GM18519 (cell line): ENCODE data around the gene ATP9B.
"Not testable (repeated sequence)": the region's sequence is repeated elsewhere in the genome, so short reads cannot be mapped to it uniquely, and the experiment has no call there.

Experiments used
- ATAC-seq: cut with Tn5 transposase; IDR thresholded peaks from one replicate; pipeline ENCODE4 v1.9.1; 2021; ENCODE audit warnings: mild to moderate bottlenecking, moderate library complexity; ENCODE audit not compliant: unreplicated experiment, low FRiP score

Gene ATP9B

GRCh38 chr18:79223431-79223830, 154.2 kb downstream of the ATP9B start:
- no peak for ATAC-seq

- no peak for ATAC-seq
These were observed 155.2 kb downstream of the ATP9B start for GRCh38 chr18:79224381-79224780.

GRCh38 chr18:79227621-79228020, 158.4 kb downstream of the ATP9B start:
- ATAC-seq: no peak

GRCh38 chr18:79229431-79229830, 160.2 kb downstream of the ATP9B start:
- ATAC-seq: no peak

- no peak for ATAC-seq
These were observed 165.2 kb downstream of the ATP9B start for GRCh38 chr18:79234438-79234837.

- ATAC-seq: no peak
These were observed 170.4 kb downstream of the ATP9B start for GRCh38 chr18:79239631-79240030.

GRCh38 chr18:79241755-79242154, 172.6 kb downstream of the ATP9B start:
- no peak for ATAC-seq

- no peak for ATAC-seq
These were observed 173.1 kb downstream of the ATP9B start for GRCh38 chr18:79242246-79242645.

GRCh38 chr18:79245517-79246001, 176.4 kb downstream of the ATP9B start:
- no peak for ATAC-seq

- peak; percentile 97 for ATAC-seq
These were observed 177.3 kb downstream of the ATP9B start for GRCh38 chr18:79246309-79247108.

GRCh38 chr18:79248495-79249060, 179.4 kb downstream of the ATP9B start:
- ATAC-seq: no peak

GRCh38 chr18:79250301-79250981, 181.2 kb downstream of the ATP9B start:
- no peak for ATAC-seq

- ATAC-seq: no peak
These were observed 181.8 kb downstream of the ATP9B start for GRCh38 chr18:79251021-79251420.

GRCh38 chr18:79252904-79253633, 183.9 kb downstream of the ATP9B start:
- no peak for ATAC-seq

GRCh38 chr18:79257480-79257879, 188.3 kb downstream of the ATP9B start:
- ATAC-seq: no peak

- ATAC-seq: peak; percentile 81
These were observed 189.3 kb downstream of the ATP9B start for GRCh38 chr18:79258447-79258846.

- ATAC-seq: no peak
These were observed 190.0 kb downstream of the ATP9B start for GRCh38 chr18:79259218-79259617.

- ATAC-seq: peak; percentile 41
These were observed 190.8 kb downstream of the ATP9B start for GRCh38 chr18:79260023-79260422.

- ATAC-seq: no peak
These were observed 191.3 kb downstream of the ATP9B start for GRCh38 chr18:79260510-79260909.

- ATAC-seq: not testable (repeated sequence)
These were observed 195.9 kb downstream of the ATP9B start for GRCh38 chr18:79265068-79265467.

- not testable (repeated sequence) for ATAC-seq
These were observed 202.6 kb downstream of the ATP9B start for GRCh38 chr18:79271812-79272211.
